Measurements from ENCODE around the gene MRPL58. TPM values are rescaled to one million over a fixed set of nuclear protein-coding genes. Genes with fewer than 3 reads are reported as not detected.

MRPL58 gene
- total RNA-seq, 1 experiment from 2014 or later = 41.0 TPM

DNA sequence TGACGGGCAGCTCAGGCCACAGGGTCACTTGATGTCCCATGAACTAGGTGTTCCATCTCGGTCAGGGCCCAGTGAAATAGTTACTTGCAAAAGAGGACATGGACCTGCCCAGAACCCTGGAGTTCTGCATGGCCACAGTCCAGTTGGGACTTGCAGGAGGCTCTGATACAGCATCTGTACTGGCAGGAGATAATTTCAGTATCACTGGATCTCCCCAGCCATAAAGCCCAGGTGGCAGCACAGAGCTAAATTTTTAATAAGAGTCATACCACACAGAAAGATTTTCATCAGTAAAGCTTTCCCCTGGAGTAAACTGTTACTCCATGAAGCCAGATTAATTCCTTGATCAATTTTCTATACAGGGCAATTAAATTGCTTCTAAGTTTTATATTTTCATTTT lies 57.3 kb downstream of the MRPL58 start:
- no peak for DNase-seq

More for the DNA sequence above, 57.3 kb downstream of the MRPL58 start:
- Histone ChIP-seq H3T11ph (ENCODE audit: low read length) (no peak overlapping the region), H2BK120ac (ENCODE audit: low read depth, low read length, poor library complexity, severe bottlenecking) (no peak overlapping the region), H3K23me2 (ENCODE audit: insufficient read length, low read depth, low read length, poor library complexity, severe bottlenecking) (no peaks in the 10 kb centered on the region), H3K18ac (ENCODE audit: insufficient read length, low read depth, low read length) (no peak overlapping the region), H3K27ac (ENCODE audit: insufficient read length, low read depth, low read length) (no peak overlapping the region), H3K79me1 (ENCODE audit: insufficient read depth, low read depth, low read length, poor library complexity, severe bottlenecking) (no peaks in the 10 kb centered on the region), H3K56ac (ENCODE audit: insufficient read length, low read depth, low read length) (no peak overlapping the region), H4K8ac (replicated peaks; ENCODE audit: insufficient read length, low read depth, low read length) (no peak overlapping the region), H3K79me2 (ENCODE audit: insufficient read depth, low read length) (no peaks in the 10 kb centered on the region), H2BK5ac (ENCODE audit: insufficient read length, low read length) (no peak overlapping the region), H3K9me3 (ENCODE audit: control insufficient read depth, low read depth, low read length) (no peaks in the 10 kb centered on the region), H3K23ac (ENCODE audit: insufficient read length, low read depth, low read length) (no peak overlapping the region), H3K4me1 (ENCODE audit: insufficient read depth, low read length) (no peaks in the 10 kb centered on the region), H3K4me2 (ENCODE audit: insufficient read depth, insufficient read length, low read length) (no peak overlapping the region), H2AK5ac (ENCODE audit: insufficient read length, low read length) (no peak overlapping the region), H3K9ac (ENCODE audit: extremely low read depth, insufficient read length, low read length) (no peak overlapping the region), H3K27me3 (ENCODE audit: insufficient read depth, low read length) (no peaks in the 10 kb centered on the region), H4K20me1 (ENCODE audit: control insufficient read depth, insufficient read depth, insufficient read length) (peaks cover 3% of the 10 kb centered on the region), H3K4ac (ENCODE audit: low read depth, low read length) (no peak overlapping the region), H4K5ac (ENCODE audit: insufficient read length, low read depth, low read length) (no peak overlapping the region), H2BK20ac (ENCODE audit: low read depth, low read length, poor library complexity, severe bottlenecking) (no peak overlapping the region), H2AFZ (ENCODE audit: low read length) (no peak overlapping the region), H3K14ac (ENCODE audit: insufficient read depth, low read length) (no peak overlapping the region), H2BK15ac (ENCODE audit: low read depth, low read length) (no peak overlapping the region), H2BK12ac (ENCODE audit: insufficient read length, low read depth, low read length) (no peak overlapping the region), H4K91ac (ENCODE audit: insufficient read length, low read depth, low read length) (no peak overlapping the region)
- Mint-ChIP-seq H3K4me3 (no peak overlapping the region), H3K9me3 (no peaks in the 10 kb centered on the region; a peak in 1 of 5 replicates), H3K27me3 (ENCODE audit: low read depth) (no peaks in the 10 kb centered on the region), H3K36me3 (ENCODE audit: insufficient read depth in 1 of 3, low read depth in 3 of 3) (peaks cover 0 to 8% (median 4%) of the 10 kb centered on the region in 3 experiments; a peak in 3 of 7 replicates), H3K27ac (no peak overlapping the region), H3K4me1 (peaks cover 0 to 3% of the 10 kb centered on the region in 2 experiments; a peak in 2 of 4 replicates)
- TF ChIP-seq, protein P1, sequence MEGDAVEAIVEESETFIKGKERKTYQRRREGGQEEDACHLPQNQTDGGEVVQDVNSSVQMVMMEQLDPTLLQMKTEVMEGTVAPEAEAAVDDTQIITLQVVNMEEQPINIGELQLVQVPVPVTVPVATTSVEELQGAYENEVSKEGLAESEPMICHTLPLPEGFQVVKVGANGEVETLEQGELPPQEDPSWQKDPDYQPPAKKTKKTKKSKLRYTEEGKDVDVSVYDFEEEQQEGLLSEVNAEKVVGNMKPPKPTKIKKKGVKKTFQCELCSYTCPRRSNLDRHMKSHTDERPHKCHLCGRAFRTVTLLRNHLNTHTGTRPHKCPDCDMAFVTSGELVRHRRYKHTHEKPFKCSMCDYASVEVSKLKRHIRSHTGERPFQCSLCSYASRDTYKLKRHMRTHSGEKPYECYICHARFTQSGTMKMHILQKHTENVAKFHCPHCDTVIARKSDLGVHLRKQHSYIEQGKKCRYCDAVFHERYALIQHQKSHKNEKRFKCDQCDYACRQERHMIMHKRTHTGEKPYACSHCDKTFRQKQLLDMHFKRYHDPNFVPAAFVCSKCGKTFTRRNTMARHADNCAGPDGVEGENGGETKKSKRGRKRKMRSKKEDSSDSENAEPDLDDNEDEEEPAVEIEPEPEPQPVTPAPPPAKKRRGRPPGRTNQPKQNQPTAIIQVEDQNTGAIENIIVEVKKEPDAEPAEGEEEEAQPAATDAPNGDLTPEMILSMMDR (conservative IDR thresholded peaks at IDR 0.05) = peak; percentile 21; the same call in 2 of the 3 replicates
- no CpG with 5 or more reads among the region's 2 CpGs for WGBS (ENCODE audit: extremely low coverage, insufficient read length, low lambda C conversion rate)

Other genes with a start within 250 kb of the MRPL58 start
- 53.5 and 63.5 TPM in 2 replicates for gene NAT9, start 236.3 kb upstream of the MRPL58 start, total RNA-seq (2021)
- gene GRIN2C, start 152.8 kb upstream of the MRPL58 start, total RNA-seq (2021) = 0.13 and 0.44 TPM in 2 replicates
- gene FDXR, start 139.7 kb upstream of the MRPL58 start, total RNA-seq (2021) = 39.7 and 43.2 TPM in 2 replicates
- gene FADS6, start 119.0 kb upstream of the MRPL58 start, total RNA-seq (2021) = 0.94 and 1.2 TPM in 2 replicates
- 2.5 and 2.7 TPM in 2 replicates for gene USH1G, start 89.4 kb upstream of the MRPL58 start, total RNA-seq (2021)
- gene OTOP2, start 88.4 kb upstream of the MRPL58 start, total RNA-seq (2021) = 0.11 TPM in 1 of 2 replicates, not detected in the other
- not detected in 2 replicates for gene OTOP3, start 76.8 kb upstream of the MRPL58 start, total RNA-seq (2021)
- gene HID1, start 39.9 kb upstream of the MRPL58 start, total RNA-seq (2021) = 12.7 and 13.9 TPM in 2 replicates
- gene CDR2L, start 25.0 kb upstream of the MRPL58 start, total RNA-seq (2021) = 23.3 and 24.0 TPM in 2 replicates
- 344 TPM in 2 replicates for gene ATP5PD, start 34.3 kb downstream of the MRPL58 start, total RNA-seq (2021)
- 40.1 and 41.6 TPM in 2 replicates for gene KCTD2, start 34.6 kb downstream of the MRPL58 start, total RNA-seq (2021)
- gene SLC16A5, start 75.3 kb downstream of the MRPL58 start, total RNA-seq (2021) = 17.0 and 17.1 TPM in 2 replicates
- gene ARMC7, start 97.3 kb downstream of the MRPL58 start, total RNA-seq (2021) = 22.4 and 22.8 TPM in 2 replicates
- 76.2 and 77.7 TPM in 2 replicates for gene NT5C, start 119.1 kb downstream of the MRPL58 start, total RNA-seq (2021)
- gene JPT1, start 141.8 kb downstream of the MRPL58 start, total RNA-seq (2021) = 265 and 275 TPM in 2 replicates
- gene SUMO2, start 170.3 kb downstream of the MRPL58 start, total RNA-seq (2021) = 813 and 824 TPM in 2 replicates
- gene NUP85, start 193.0 kb downstream of the MRPL58 start, total RNA-seq (2021) = 136 and 145 TPM in 2 replicates
- 50.3 and 58.2 TPM in 2 replicates for gene GGA3, start 248.9 kb downstream of the MRPL58 start, total RNA-seq (2021)
- gene MRPS7, start 249.2 kb downstream of the MRPL58 start, total RNA-seq (2021) = 93.7 and 97.4 TPM in 2 replicates